Hematopoietic multipotent progenitor cell (in vitro differentiated cells): Measurements from ENCODE around the gene GAL3ST1. TPM values are rescaled to one million over a fixed set of nuclear protein-coding genes. Genes with fewer than 3 reads are reported as not detected.
"Not testable (repeated sequence)": the region's sequence is repeated elsewhere in the genome, so short reads cannot be mapped to it uniquely, and the experiment has no call there.

Experiments
- DNase-seq, 3 donors: peaks; one replicate each; pipeline ENCODE4 v3.0.0-alpha.2; 2011 to 2015; ENCODE audit warnings: low read depth in 2 of 3, low spot score in 2 of 3
- total RNA-seq: library from RNA; depleted of rRNA; stranded (reverse); fragments of >200 nt; gene quantifications from one replicate; pipeline ENCODE4 v1.2.3, GENCODE V29; 2012

Gene GAL3ST1
- total RNA-seq, 1 donor: 0.27 TPM

DNA sequence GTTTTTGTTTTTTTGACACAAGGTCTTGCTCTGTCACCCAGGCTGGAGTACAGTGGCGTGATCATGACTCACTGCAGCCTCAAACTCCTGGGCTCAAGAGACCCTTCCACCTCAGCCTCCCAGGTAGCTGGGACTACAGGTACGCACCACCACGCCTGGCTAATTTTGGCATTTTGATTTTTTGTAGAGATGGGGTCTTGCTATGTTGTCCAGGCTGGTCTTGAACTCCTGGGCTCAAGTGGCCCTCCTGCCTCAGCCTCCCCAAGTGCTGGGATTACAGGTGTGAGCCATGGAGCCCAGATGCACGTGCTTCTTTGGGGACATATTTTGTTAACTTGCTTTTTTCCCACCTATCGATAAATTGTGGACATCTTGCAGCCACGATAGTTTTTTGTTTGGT lies 7.2 kb downstream of the GAL3ST1 start:
- not testable (repeated sequence) for DNase-seq

DNA sequence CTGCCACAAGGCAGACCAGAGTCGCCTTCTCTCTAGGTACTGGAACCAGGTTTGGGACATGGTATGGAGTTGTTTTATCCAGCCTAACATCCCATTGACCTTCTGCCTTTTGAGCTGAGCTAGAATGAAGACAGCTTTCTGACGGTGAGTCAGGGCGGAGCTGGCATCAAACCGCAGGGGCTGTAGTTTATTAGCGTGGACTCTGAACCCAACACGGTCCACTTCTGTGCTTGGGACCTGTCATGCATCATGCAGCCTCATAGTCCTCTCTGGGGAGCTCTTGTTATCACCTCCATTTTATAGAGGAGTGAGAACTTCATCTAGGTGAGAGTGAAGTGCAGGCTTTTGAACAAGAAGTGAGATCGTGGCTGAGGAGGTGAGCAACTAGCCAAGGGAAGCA lies 8.3 kb downstream of the GAL3ST1 start:
- DNase-seq: no peak

DNA sequence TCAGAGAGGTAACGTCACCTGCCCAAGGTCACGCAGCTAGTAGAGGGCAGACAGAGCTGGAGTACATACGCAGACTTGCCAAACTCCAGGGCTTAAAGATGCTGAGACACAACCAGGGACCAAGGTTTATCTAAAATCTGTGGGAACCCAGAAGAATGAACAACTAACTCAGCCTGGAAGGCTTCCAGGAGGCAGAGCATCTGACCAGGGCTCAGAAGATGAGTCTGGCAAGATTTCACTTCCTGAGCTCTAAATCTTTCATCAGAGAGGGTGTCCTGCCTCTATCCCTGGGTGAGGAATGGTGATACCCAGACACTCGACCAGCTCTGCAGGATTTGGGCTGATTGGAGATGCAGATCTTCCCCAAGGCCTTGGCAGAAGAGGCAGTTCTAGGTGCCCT lies 9.1 kb downstream of the GAL3ST1 start:
- DNase-seq: no peak

DNA sequence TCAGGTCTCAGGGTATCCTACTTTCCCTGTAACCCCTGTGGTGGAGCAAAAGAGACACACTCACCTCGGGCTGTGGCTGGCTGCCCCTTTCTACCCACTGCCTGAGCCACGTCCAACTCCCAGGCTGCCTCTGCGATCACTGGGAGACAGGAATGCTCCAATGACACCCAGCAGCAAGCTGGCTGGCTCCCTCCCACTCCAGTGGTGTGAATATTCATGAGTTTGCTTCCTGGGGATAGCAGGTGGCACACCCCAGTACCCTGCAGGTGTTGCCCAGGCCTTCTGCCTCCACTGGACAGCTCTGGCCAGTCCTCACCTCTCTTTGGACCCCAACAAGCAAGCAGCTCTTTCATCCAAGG lies 9.7 kb downstream of the GAL3ST1 start:
- no peak for DNase-seq

DNA sequence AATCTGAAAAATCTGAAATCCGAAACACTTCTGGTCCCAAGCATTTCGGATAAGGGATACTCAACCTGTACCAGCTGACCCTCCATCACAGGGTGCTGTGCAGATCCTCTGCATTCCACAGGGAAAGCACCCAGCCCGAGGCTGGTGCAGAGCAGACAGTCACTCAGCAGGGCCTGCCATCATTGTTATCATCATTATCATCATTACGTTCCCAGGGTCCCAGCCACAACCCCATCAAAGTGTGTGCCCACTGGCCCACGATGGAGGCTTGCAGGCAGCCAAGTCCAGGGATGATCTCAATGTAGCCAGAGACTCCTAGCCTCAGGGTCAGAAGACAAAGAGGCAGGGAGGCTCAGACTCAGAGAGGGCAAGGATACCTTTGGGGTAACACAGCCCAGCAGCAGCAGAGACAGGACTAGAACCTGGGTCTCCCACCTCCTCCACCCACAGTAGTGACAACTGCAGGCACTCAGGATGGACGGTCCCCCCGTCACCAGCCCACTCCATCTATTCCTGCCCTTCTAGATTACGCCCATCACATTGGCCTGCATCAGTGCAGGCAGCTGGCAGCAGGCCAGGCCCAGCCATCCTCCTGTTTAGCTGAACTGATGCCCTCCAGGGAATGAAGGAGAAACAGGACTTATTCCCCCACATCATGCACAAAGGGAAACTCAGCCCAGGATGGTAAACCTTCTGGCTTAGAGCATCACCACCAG lies 10.3 kb downstream of the GAL3ST1 start:
- no peak for DNase-seq

DNA sequence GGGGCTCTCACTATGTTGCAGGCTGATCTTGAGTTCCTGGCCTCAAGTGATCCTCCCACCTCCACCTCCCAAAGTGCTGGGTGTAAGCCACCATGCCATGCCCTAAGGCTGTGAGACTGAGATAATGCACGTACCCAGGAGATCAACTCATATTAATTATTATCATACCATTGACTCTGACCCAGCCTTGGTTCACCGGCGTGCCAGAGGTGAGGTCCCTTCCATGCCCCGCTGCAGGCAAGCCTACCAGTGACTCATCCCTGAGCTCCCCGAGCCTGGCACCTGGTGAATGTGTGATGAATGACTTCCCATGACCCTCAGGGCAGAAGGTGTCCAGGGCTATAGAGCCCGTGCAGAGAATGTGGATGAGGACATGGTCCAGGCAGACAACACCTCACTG lies 12.1 kb downstream of the GAL3ST1 start:
- no peak for DNase-seq

DNA sequence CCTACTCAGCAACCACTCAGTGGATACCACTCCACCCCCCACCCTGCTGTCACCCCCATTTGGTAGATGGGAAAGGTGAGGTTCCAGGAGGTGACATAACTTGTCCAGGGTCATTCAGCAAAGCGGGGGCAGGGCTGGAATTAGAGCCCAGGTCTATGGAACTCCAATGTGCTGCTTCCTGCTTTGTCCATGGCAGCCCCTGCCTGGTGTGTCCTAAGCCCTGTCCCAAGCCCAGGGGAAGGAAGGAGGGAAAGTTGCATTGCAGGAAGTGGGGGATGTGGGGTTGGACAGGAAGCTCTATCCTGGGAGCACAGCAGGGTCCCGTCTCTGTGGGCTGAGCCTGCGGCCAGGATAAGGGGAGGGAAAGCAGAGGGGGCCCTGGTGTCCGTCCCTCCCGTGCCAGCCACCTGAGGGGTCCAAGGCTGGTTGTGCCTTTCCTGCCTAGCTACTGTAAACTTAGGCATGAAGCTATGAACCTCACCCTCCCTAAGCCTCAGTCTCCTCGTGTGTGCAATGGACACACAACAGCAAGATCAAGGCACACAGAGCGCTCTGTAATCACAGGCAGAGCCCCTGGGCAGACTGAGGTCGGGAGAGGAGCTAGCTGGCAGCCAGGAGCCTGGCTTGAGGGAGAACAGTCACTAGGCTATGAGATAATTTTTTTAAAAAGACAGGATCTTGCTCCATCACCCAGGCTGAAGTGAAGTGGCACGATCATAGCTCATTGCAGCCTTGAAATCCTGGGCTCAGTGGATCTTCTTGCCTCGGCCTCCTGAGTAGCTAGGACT lies 12.9 kb downstream of the GAL3ST1 start:
- DNase-seq: no peak

DNA sequence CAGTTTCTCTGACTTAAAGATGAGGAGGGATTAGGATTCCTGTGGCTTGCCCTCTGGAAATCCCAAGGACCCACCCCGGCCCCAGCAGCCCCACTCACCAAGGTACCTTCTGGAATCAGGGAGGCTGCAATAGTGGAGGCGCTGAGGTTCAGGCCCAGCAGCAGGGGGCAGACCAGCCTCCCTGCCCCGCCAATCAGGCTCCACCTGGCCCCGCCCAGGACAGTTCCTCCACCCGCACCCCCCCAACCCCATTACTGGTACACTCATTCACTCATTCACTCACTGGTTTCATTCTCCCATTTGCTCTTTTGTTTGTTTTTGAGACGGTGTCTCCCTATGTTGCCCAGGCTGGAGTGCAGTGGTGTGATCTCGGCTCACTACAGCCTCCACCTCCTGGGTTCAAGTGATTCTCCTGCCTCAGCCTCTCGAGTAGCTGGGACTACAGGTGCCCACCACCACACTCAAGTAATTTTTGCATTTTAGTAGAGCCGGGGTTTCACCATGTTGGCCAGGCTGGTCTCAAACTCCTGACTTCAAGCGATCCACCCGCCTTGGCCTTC lies 13.7 kb downstream of the GAL3ST1 start:
- DNase-seq: not testable (repeated sequence)

DNA sequence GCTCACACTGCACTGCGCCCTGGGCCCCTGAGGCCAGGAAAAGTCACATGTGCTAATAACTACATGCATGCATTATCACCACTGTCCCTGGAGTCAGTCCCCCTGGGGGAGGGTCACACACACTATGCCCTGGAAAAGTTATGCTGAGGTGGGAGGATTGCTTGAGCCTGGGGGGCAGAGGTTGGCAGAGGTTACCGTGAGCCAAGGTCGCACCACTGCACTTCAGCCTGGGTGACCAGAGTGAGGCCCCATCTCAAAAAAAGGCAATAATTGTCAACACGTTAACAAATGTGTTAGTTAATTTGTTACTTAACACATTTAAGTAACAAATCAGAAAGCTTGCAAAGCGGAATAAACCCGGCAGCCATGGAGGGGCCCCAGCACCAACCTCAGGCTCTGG lies 14.6 kb downstream of the GAL3ST1 start:
- no peak for DNase-seq

DNA sequence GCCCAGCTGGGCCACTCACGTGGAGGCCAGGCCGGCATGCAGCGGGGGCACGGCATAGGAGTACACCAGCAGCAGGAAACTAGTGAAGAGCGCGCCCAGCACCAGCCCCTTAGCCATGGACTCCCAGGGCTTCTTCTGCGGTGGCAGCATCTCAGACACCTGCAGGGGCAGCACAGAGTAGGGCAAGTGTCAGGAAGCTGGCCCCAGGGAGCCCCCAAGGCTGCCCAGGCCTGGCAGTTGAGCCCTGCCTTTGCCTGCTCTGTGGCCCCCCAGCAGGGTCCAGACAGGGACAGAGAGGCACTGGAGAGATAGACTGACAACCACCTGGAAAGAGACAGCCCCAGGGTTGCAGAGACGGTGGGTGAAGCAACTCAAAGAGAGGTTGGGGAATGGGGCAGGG lies 17.2 kb downstream of the GAL3ST1 start:
- no peak for DNase-seq

DNA sequence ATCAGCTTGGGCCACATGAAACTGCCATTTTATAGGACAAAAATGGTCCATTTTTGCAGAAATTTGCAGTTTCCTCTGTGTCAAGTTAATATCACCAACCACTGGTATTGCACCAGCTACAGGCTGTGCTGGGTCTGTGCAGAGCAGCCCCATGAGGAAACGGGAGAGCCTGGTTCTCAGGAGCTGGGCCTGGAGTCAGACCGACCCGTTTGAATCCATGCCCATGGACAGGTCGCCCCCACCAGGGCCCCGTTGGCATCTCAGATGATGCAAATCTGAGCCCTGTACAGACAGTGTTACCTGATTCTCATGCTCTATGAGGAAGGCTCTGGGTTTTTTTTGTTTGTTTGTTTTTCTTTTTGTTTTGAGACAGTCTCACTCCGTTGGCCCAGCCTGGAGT lies 18.1 kb downstream of the GAL3ST1 start:
- DNase-seq: no peak

DNA sequence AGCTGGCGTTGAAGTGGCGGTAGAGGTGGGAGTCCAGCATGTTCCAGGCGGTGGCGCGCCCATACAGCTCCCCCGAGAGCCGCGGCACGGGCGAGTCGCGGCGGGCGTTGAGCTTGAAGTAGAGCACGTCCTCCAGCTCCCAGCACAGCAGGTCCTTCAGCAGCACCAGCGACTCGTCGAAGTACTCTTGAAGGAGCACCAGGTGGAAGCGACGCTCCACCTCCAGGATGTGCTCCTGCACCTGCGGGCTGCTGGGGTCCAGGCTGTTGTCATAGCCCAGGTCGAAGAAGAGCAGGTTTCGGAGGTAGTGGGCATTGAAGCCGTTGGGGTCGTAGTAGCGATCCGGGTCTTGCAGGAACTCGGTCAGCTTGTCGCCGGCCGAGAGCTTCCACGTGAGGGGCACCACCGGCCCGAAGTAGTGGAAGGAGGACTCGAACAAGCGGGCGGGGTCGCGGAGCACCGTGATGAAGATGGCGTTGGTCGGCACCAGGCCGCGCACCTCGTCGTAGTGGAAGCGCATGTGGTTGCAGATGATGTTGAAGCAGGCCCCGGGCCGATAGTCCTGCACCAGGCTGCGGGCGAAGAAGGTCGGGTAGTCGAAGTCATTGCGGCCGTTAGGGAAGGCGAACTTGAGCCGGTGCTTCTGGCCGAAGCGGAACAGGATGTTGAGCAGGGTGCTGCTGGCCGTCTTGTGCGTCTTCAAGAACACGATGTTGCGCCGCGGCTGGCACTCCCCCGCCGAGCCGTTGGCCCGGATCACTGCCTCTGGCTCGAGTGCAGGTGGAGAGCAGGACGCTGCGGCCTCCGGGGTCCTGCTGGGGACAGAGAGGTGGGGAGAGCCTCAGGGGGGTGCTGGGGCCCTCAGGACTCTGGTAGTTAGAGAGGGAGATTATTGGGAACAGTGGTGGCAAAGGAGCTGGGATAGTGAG lies 18.9 kb downstream of the GAL3ST1 start:
- DNase-seq: no peak

DNA sequence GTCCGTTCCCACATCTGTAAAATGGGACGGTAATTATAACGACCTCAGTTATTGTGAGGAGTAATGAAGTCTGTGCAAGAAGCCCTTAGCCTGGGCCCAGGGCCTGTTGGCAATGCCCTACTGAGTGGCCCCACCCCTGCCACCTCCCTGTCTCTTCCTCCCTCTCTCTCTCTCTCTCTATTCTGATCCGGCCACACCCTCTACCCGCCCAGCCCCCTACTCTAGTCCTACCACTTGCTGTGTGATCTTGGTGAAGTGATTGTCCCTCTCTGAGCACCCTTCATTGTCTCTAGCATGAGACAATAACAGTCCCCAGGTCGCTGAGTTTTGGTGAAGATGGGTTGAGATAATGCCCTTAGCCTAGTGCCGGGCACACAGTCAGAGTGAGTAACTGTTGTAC lies 20.5 kb downstream of the GAL3ST1 start:
- DNase-seq: no peak

DNA sequence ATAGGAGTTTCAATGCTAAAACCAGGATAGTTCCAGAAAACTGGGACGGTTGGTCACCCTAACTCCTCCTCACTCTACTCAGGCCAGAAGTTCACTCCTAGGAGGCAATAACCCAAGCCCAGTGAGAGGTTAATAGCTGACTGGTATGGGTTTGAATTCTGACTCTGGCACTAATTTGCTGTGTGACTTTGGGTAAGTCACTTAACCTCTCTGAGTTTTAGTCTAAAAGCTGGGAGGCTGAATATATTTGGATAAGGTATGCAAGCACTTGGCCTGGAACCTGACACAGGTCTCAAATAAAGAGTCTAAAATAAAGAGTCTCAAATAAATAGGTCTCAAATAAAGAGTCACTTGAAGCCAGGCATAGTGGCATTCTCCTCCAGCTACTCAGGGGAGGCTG lies 21.7 kb downstream of the GAL3ST1 start:
- no peak for DNase-seq

DNA sequence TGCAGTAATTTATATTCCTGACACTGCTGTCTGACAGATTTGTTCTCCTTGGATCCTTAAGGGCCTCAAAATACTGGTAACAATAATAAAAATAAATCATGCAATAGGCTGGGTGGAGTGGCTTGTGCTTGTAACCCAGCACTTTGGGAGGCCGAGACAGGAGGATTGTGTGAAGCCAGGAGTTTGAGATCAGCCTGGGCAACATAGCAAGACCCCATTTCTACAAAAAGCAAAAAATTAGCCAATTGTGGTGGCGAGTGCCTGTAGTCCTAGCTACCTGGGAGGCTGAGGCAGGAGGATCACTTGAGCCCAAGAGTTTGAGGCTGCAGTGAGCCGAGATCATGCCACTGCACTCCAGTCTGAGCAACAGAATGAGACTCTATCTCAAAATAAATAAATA lies 22.7 kb downstream of the GAL3ST1 start:
- not testable (repeated sequence) for DNase-seq

DNA sequence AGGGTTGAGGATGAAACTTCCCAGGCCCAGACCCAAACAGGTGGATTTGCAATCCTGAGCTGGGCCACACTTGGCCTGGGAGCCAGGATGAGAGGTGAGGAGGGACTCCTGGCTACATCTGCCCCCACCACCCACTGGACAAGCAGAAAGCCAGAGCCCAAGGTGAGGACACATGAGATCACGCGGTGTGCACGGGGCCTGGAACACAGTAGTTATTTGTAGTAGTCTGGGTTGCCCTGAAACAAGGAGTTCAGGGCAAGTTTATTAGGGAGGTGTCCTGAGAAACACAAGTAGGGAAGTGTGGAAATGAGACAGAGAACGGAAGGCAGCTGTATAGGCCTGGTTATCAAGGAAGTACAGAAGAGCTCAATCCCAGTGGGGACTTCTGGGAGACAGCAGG lies 27.3 kb downstream of the GAL3ST1 start:
- no peak for DNase-seq

DNA sequence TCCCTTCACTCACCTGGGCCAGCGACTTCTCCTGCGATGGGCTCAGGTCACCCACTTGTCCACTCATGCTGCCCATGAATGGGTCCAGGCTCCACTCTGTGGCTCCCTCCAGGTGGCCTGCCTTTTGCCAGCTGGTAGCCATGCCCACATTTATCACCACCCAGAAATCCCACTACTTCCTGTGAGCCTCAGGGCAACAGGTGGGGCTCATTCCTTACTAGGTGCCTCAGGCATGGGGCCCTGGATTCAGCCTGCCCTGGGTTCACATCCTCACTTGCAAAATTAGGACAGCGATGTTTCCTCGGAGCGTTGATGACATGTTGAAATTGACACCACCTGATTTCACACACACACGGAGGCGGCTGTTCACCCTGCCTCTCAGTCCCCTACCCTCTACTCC lies 27.8 kb downstream of the GAL3ST1 start, which contains the start of gene SEC14L6:
SEC14L6 (minus strand) TSS at position 126 of the 400 bp plus-strand sequence; CDS start at position 67, 59 bp downstream.
- DNase-seq: no peak

DNA sequence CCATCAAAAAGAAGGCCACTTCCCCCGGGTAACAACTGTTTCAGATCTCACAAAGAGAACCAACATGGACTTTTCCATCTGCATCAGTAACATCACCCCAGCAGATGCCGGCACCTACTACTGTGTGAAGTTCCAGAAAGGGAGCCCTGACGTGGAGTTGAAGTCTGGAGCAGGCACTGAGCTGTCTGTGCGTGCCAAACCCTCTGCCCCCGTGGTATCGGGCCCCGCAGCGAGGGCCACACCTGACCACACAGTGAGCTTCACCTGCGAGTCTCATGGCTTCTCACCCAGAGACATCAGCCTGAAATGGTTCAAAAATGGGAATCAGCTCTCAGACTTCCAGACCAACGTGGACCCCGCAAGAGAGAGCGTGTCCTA lies 31.7 kb downstream of the GAL3ST1 start:
- DNase-seq: no peak

DNA sequence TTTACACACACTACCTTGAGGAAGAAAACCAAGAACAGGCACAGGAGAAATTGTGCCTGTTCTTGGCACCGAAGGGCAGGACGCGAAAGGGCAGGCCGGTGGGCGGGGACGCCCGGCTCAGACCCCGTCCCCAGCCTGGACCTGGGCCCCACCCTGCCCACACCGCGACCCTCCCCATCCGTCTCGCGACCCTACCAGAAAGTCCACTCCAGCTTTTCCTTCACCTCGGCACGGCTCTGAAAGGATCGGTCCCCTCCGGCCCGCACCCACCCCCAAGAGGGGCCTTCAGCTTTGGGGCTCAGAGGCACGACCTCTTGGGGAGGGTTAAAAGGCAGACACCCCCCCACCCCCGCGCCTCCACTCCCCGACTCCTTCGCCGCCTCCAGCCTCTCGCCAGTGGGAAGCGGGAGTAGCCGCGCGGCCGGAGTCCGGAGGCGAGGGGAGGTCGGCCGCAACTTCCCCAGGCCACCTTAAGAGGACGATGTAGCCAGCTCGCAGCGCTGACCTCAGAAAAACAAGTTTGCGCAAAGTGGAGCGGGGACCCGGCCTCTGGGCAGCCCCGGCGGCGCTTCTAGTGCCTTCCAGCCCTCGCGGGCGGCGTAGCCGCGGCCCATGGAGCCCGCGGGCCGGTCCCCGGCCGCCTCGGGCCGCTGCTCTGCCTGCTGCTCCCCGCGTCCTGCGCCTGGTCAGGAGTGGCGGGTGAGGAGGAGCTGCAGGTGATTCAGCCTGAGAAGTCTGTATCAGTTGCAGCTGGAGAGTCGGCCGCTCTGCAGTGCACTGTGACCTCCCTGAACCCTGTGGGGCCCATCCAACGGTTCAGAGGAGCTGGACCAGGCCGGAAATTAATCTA lies 32.3 kb downstream of the GAL3ST1 start:
- no peak for DNase-seq

DNA sequence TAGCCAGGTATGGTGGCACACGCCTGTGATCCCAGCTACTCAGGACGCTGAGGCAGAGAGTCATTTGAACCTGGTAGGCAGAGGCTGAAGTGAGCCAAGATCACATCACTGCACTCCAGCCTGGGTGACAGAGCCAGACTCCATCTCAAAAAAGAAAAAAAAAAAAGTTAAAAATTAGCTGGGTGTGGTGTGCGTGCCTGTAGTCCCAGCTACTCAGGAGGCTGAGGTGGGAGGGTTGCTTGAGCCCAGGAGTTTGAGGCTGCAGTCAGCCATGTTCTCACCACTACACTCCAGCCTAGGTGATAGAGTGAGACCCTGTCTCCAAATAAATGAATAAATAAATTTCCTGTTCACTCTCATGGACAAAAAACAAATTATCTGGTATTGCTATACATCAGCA lies 33.0 kb downstream of the GAL3ST1 start:
- DNase-seq: not testable (repeated sequence)
